Common myeloid progenitor, CD34-positive (primary cell): ENCODE results near the gene MESD.

Experiments used
- CTCF ChIA-PET: fragments of 350-600 bp; sonication (Branson Sonifier 250); formaldehyde crosslinking; loops from one replicate; lab custom pipeline; 2021; ENCODE audit warnings: antibody characterized with exemption; lab: Charles Lee
- POLR2A ChIA-PET: fragments of 350-600 bp; sonication (Branson Sonifier 250); formaldehyde crosslinking; loops from one replicate; lab custom pipeline; 2021; ENCODE audit warnings: antibody characterized with exemption; lab: Charles Lee
- DNase-seq, 3 donors: peaks; one replicate each; pipeline versions ENCODE4 v3.0.0 to v3.0.0-alpha.2; 2013
- H3K27ac ChIP-seq, 2 experiments: 1 replicate in 1 of 2; 2 replicates in 1 of 2; pipeline ENCODE4 v1.7.0; 2013; ENCODE audit warnings: inconsistent platforms in 2 of 2, low read length in 2 of 2, mild to moderate bottlenecking in 2 of 2, low read depth in 1 of 2, moderate library complexity in 1 of 2; ENCODE audit not compliant: severe bottlenecking in 2 of 2, insufficient read depth in 1 of 2, poor library complexity in 1 of 2
- H3K27me3 ChIP-seq, 5 experiments: replicated peaks in 2 of 5; 1 replicate in 3 of 5; 2 replicates in 2 of 5; pipeline versions ENCODE4 v1.6.1 to v1.7.0; 2013; ENCODE audit warnings: low read length in 4 of 5, mild to moderate bottlenecking in 2 of 5, moderate library complexity in 2 of 5, inconsistent platforms in 1 of 5; ENCODE audit not compliant: insufficient read depth in 5 of 5, control insufficient read depth in 4 of 5
- H3K36me3 ChIP-seq, 4 experiments: 1 replicate in 2 of 4; 2 replicates in 2 of 4; pipeline versions ENCODE4 v1.6.1 to v1.7.0; 2013; ENCODE audit warnings: low read length in 3 of 4, control low read depth in 1 of 4, mild to moderate bottlenecking in 1 of 4; ENCODE audit not compliant: control insufficient read depth in 4 of 4, insufficient read depth in 4 of 4
- H3K4me1 ChIP-seq, 4 experiments: 1 replicate in 3 of 4; 2 replicates in 1 of 4; pipeline versions ENCODE4 v1.6.1 to v1.7.1; 2013; ENCODE audit warnings: low read length in 3 of 4, mild to moderate bottlenecking in 3 of 4, control low read depth in 1 of 4, inconsistent platforms in 1 of 4, moderate library complexity in 1 of 4; ENCODE audit not compliant: control insufficient read depth in 4 of 4, insufficient read depth in 4 of 4; ENCODE audit errors: control extremely low read depth in 1 of 4
- H3K4me3 ChIP-seq, 7 experiments: 1 replicate in 4 of 7; 2 replicates in 3 of 7; pipeline versions ENCODE4 v1.5.1 to v1.7.0; 2013; ENCODE audit warnings: mild to moderate bottlenecking in 7 of 7, low read length in 6 of 7, moderate library complexity in 6 of 7, inconsistent platforms in 2 of 7, low read depth in 2 of 7, control low read depth in 1 of 7; ENCODE audit not compliant: insufficient read depth in 4 of 7, control insufficient read depth in 1 of 7; ENCODE audit errors: extremely low read depth in 1 of 7
- H3K9me3 ChIP-seq, 5 experiments: 1 replicate in 4 of 5; 2 replicates in 1 of 5; pipeline versions ENCODE4 v1.6.1 to v1.7.1; 2013; ENCODE audit warnings: low read length in 4 of 5, mild to moderate bottlenecking in 2 of 5, inconsistent platforms in 1 of 5, low read depth in 1 of 5, moderate library complexity in 1 of 5; ENCODE audit not compliant: control insufficient read depth in 4 of 5, insufficient read depth in 2 of 5; ENCODE audit errors: control extremely low read depth in 1 of 5
- WGBS: methylation state at CpG from one replicate; pipeline ENCODE4 v1.1.5; 2013; ENCODE audit not compliant: insufficient coverage; 5-methylcytosine and 5-hydroxymethylcytosine counted together

The MESD gene

DNA sequence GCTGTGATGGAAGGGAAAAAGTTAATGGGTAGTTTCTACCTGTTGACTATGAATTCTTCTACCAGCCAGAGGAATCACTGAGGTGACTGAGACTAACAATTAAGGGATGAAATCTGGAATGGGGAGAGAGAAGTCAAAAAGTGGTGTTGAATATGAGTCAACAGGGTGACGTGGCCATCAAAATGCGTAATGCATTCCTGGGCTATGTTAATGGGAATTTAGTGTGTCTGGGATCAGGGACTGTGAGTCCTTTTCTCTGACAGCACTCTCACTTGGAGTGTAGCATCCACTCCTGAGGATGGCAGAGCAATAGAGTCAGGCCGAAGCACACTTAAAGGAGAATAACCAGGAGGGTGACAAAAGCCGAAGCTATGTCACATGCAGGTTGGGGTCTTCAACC is 60.4 kb downstream of the MESD start:
- 100% methylated on average over 4 of the region's 4 CpGs for WGBS
- H3K9me3 ChIP-seq, result no peaks in the 10 kb centered on the region
- H3K27me3 ChIP-seq, result no peaks in the 10 kb centered on the region
- ChIA-PET POLR2A (no interaction called here), CTCF (interaction anchor here (0.6 kb wide), 1 partner anchor 9 kb away, joined by 4 read pairs; no protein-coding TSS in a partner anchor)
- H3K4me1 ChIP-seq, result no peaks in the 10 kb centered on the region
- H3K27ac ChIP-seq, result no peak overlapping the region
- no peak overlapping the region for H3K4me3 ChIP-seq
- no peak for DNase-seq
- H3K36me3 ChIP-seq, result no peaks in the 10 kb centered on the region

DNA sequence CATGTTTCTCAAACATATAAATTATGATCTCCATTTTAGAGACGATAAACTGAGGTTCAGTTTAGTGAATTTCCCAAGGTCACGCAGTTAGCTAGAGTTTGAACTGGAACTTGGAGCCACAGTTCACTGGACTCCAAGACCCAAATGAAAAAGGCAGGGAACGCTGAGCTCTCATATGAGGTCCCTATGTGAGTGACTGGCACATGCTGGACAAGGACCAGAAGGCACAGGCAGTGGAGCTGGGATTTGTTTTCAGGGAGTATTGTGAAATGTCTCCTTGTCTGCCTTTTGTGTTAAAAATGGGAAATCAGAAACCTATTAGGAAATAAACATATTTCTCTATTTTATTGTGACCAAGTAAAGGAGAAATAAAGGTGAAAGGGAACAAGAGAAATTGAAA is 63.5 kb downstream of the MESD start:
- Histone ChIP-seq H3K27ac (no peak overlapping the region), H3K36me3 (no peaks in the 10 kb centered on the region), H3K4me1 (no peaks in the 10 kb centered on the region), H3K9me3 (no peaks in the 10 kb centered on the region), H3K27me3 (no peaks in the 10 kb centered on the region), H3K4me3 (no peak overlapping the region)
- POLR2A ChIA-PET, result no interaction called here
- WGBS, result 97% methylated on average over 3 of the region's 3 CpGs
- CTCF ChIA-PET, result interaction anchor here (0.6 kb wide), 1 partner anchor 29 kb away, joined by 5 read pairs; no protein-coding TSS in a partner anchor
- DNase-seq, result no peak

DNA sequence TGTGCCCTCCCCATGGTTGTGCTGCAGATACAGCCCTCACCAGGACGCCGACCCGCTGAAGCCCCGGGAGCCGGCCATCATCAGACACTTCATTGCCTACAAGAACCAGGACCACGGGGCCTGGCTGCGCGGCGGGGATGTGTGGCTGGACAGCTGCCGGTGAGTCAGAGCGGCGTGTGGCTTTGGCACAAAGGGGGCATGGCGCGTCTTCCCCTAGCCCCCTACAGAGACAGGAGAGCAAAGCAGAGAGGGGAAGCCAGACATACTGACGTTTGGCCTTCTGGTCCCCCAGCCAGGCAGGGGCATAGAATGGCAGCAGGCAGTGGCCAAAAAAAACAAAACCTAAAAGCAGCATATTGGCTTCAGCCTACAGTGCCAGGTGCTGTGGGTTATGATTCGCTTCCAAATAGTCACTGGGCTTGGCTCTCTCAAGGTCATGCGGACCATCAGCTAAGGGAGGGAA is 64.0 kb downstream of the MESD start:
- no peak for DNase-seq
- no peaks in the 10 kb centered on the region for H3K36me3 ChIP-seq
- no peak overlapping the region for H3K4me3 ChIP-seq
- no peaks in the 10 kb centered on the region for H3K27me3 ChIP-seq
- H3K27ac ChIP-seq, result no peak overlapping the region
- H3K9me3 ChIP-seq, result no peaks in the 10 kb centered on the region
- CTCF ChIA-PET, result interaction anchor here (0.6 kb wide), 1 partner anchor 30 kb away, joined by 5 read pairs; no protein-coding TSS in a partner anchor
- peaks cover 0 to 4% (median under 1%) of the 10 kb centered on the region in 4 experiments for H3K4me1 ChIP-seq
- POLR2A ChIA-PET, result no interaction called here
- WGBS, result 91% methylated on average over 12 of the region's 17 CpGs

DNA sequence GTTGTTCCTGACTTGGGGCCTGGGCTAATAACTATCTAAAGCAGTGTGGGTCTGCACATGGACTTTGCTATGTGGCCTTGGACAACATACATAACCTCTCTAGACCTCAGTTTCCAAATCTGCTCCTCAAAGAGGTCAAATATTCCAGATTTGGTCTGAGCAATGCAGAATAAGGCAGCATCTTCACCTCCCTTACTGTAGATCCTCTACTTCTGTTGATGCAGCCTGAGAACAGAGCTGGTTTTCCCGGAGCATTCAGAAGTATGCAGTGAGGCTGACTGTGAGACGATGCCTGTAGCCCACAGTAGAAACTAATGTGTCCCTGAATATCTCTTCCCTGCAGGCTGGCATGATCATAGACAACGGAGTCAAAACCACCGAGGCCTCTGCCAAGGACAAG is 65.3 kb downstream of the MESD start:
- ChIA-PET CTCF (no interaction called here), POLR2A (no interaction called here)
- Histone ChIP-seq H3K27ac (no peak overlapping the region), H3K36me3 (no peaks in the 10 kb centered on the region), H3K4me1 (peaks cover 0 to 12% (median 5%) of the 10 kb centered on the region in 4 experiments), H3K27me3 (no peaks in the 10 kb centered on the region), H3K4me3 (no peak overlapping the region), H3K9me3 (no peaks in the 10 kb centered on the region)
- no peak for DNase-seq
- 93% methylated on average over 4 of the region's 4 CpGs for WGBS

DNA sequence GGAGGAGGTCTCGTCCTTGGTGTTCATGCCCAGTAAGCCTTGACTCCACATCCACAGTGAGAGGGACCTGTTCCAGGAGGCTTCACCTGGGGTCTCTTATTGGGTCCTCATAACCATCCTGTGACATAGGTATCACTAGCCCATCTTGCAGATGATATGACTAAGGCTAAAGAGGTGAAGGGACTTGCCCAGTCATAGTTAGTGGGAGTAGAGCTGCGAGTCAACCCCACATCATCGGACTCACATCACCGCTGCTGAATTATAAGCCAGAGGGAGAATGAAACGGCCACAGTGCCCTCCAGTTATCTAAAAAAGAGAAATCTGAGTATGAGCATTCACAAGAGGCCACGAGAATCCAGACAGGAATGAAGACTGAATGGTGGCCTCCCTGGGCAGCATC is 66.0 kb downstream of the MESD start:
- peaks cover 0 to 12% (median 5%) of the 10 kb centered on the region in 4 experiments for H3K4me1 ChIP-seq

DNA sequence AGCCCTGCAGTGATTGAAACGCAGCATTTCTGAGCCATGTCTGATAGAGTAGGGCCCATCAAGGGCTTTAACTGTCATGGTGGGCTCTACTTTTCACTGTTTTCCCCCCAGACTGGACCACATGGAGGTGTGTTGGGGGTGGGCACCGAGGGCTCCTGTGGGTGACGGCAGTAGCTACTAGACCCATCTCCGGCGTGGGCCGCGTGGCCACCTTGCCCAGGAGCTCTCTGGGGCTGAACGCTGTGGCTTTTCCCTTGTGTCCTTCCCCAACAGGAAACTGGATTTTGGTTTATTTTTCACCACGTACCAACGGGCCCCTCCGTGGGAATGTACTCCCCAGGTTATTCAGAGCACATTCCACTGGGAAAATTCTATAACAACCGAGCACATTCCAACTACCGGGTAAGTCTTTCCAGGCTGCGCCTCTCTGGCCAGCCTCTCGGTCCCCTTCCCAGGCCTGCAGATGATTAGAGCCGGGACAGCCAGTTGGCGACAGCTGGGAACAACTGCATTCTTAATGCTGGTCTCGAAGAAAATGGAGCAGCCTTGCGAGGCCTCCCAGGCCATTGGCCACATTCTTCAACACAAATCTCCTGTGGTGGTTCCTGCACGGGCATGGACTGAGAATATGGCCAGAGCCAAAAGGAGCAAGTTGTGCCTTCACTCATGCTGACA is 67.7 kb downstream of the MESD start:
- WGBS, result 94% methylated on average over 20 of the region's 20 CpGs
- POLR2A ChIA-PET, result interaction anchor here (1.2 kb wide), 1 partner anchor 185 kb away, joined by 3 read pairs; no protein-coding TSS in a partner anchor
- no peak overlapping the region for H3K4me3 ChIP-seq

More for the DNA sequence above, 66.0 kb downstream of the MESD start:
- H3K36me3 ChIP-seq, result no peaks in the 10 kb centered on the region
- no peaks in the 10 kb centered on the region for H3K9me3 ChIP-seq
- ChIA-PET POLR2A (no interaction called here), CTCF (no interaction called here)
- WGBS, result 96% methylated on average over 5 of the region's 6 CpGs
- H3K27me3 ChIP-seq, result no peaks in the 10 kb centered on the region
- no peak overlapping the region for H3K27ac ChIP-seq
- no peak for DNase-seq
- H3K4me3 ChIP-seq, result no peak overlapping the region

DNA sequence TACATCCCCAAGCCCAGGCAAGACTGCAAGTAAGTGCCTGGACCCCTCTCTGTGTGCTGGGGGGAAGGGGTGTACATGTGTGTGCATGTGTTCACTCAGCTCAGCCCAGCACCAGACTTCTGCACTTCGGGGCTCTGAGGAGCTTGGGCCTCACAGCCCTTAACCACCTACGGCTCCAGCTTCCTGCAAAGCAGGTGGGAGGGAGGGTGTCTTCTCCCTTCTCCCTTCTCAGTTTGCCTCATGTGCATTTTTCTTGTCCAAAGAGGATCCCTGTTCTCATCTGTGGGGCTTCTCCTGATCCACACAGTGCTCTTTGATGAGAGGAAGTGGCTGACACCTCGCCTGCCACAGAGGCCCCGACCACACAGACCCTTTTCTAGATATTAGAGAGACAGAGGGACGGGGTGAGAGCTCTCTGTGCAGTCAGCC is 69.3 kb downstream of the MESD start:
- H3K27ac ChIP-seq, result no peak overlapping the region
- no peaks in the 10 kb centered on the region for H3K27me3 ChIP-seq
- no peaks in the 10 kb centered on the region for H3K9me3 ChIP-seq
- ChIA-PET POLR2A (no interaction called here), CTCF (no interaction called here)
- H3K4me1 ChIP-seq, result peaks cover 0 to 12% (median 5%) of the 10 kb centered on the region in 4 experiments
- WGBS, result 6% methylated on average over 4 of the region's 5 CpGs
- DNase-seq, result peak in 2 of 3 donors; percentile 3
- H3K36me3 ChIP-seq, result no peaks in the 10 kb centered on the region
- no peak overlapping the region for H3K4me3 ChIP-seq

More for the DNA sequence above, 67.7 kb downstream of the MESD start:
- H3K27me3 ChIP-seq, result no peaks in the 10 kb centered on the region
- H3K9me3 ChIP-seq, result no peaks in the 10 kb centered on the region
- no peaks in the 10 kb centered on the region for H3K36me3 ChIP-seq
- no peak overlapping the region for H3K27ac ChIP-seq
- H3K4me1 ChIP-seq, result peaks cover 0 to 12% (median 5%) of the 10 kb centered on the region in 4 experiments
- no peak for DNase-seq
- CTCF ChIA-PET, result no interaction called here
